Measurements from ENCODE around the gene NUP93.

GRCh38 chr16:56732832-56733231 is 2.9 kb downstream of the NUP93 start:
- TF ChIP-seq POLR2A (IDR thresholded peaks at IDR 0.05; ENCODE audit: extremely low read depth, insufficient read length) = no peak
- no peak for TF ChIP-seq MYC (IDR thresholded peaks at IDR 0.05; ENCODE audit: low read depth, low read length)
